Activated naive CD8-positive, alpha-beta T cell treated with anti-CD3 and anti-CD28 coated beads, Interleukin-2, amount 10 ng/mL, durations not matched to agents 7 days and 5 days (primary cell): Measurements from ENCODE around the gene SLC18A3. TPM values are rescaled to one million over a fixed set of nuclear protein-coding genes. Genes with fewer than 3 reads are reported as not detected.

ENCODE experiments used
- ATAC-seq: fragments of 150-1000 bp; cut with Tn5 transposase; one replicate; pipeline ENCODE4 v1.10.0; 2021; ENCODE audit warnings: low read depth, moderate library complexity
- POLR2A ChIA-PET: fragments of 350-600 bp; sonication (Branson Sonifier 250); formaldehyde crosslinking; loops from one replicate; lab custom pipeline; 2021; ENCODE audit warnings: antibody characterized with exemption; lab: Charles Lee
- DNase-seq: peaks from one replicate; pipeline ENCODE4 v3.0.0; 2021
- H3K27ac Mint-ChIP-seq: one replicate; pipeline ENCODE4 v1.8.0; 2022; ENCODE audit warnings: mild to moderate bottlenecking, mixed read lengths
- H3K27me3 Mint-ChIP-seq: one replicate; pipeline ENCODE4 v1.8.0; 2022; ENCODE audit warnings: mild to moderate bottlenecking, moderate library complexity, mixed read lengths
- H3K36me3 Mint-ChIP-seq: one replicate; pipeline ENCODE4 v1.8.0; 2021; ENCODE audit warnings: mild to moderate bottlenecking, mixed read lengths
- H3K4me1 Mint-ChIP-seq: one replicate; pipeline ENCODE4 v1.8.0; 2021; ENCODE audit warnings: mixed read lengths
- H3K4me3 Mint-ChIP-seq: one replicate; pipeline ENCODE4 v1.8.0; 2022; ENCODE audit warnings: mild to moderate bottlenecking, moderate library complexity, mixed read lengths
- H3K9me3 Mint-ChIP-seq: one replicate; pipeline ENCODE4 v1.8.0; 2021; ENCODE audit warnings: mixed read lengths
- total RNA-seq, 2 experiments: library from RNA; stranded (reverse); gene quantifications; one replicate each; pipeline ENCODE4 v1.2.3, GENCODE V29; 2021

The SLC18A3 gene
- total RNA-seq, 2 experiments from 2014 or later = not detected

DNA sequence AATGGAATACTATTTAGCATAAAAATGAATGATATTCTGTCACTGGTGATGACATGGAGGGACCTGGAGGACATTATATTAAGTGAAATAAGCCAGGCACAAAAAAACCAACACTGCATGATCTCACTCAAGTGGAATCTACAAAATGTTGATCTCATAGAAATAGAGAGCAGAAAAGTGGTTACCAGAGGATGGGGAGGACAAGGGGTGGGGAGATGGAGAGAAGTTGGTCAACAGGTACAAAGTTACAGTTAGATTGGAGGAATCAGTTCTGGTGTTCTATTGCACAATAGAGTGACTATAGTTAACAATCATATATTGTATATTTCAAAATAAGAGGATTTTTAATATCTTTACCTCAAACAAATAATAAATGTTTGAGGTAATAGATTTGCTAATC, 24.7 kb upstream of the SLC18A3 start:
- ATAC-seq = no peak
- Mint-ChIP-seq H3K4me1 (peaks cover 4% of the 10 kb centered on the region), H3K27ac (no peak overlapping the region), H3K36me3 (no peaks in the 10 kb centered on the region), H3K9me3 (peaks cover 5% of the 10 kb centered on the region), H3K27me3 (peaks cover 24% of the 10 kb centered on the region), H3K4me3 (no peak overlapping the region)
- DNase-seq = no peak
- POLR2A ChIA-PET = no interaction called here

DNA sequence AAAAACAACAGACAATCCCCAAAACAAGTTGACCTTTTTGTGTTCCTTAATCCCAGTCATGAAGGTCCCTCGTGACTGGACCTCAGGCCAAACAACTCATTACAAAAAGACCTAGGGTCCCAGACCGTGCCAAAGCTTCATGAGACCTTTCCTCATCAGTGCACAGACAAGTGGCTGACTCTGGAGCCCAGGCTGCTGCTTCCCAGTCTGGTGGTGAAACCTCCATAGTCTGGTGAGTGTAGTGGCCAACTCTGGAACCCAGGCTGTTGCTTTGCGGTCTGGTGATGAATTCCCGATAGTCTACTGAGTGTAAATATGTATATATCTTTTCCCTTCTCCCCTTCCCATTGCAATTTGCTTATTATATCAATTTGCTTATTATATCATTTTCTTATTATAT, 22.1 kb upstream of the SLC18A3 start:
- Mint-ChIP-seq H3K4me3 (no peak overlapping the region), H3K9me3 (peaks cover 5% of the 10 kb centered on the region), H3K36me3 (no peaks in the 10 kb centered on the region), H3K4me1 (no peaks in the 10 kb centered on the region), H3K27ac (no peak overlapping the region), H3K27me3 (peaks cover 31% of the 10 kb centered on the region)
- POLR2A ChIA-PET = no interaction called here
- no peak for ATAC-seq
- no peak for DNase-seq

DNA sequence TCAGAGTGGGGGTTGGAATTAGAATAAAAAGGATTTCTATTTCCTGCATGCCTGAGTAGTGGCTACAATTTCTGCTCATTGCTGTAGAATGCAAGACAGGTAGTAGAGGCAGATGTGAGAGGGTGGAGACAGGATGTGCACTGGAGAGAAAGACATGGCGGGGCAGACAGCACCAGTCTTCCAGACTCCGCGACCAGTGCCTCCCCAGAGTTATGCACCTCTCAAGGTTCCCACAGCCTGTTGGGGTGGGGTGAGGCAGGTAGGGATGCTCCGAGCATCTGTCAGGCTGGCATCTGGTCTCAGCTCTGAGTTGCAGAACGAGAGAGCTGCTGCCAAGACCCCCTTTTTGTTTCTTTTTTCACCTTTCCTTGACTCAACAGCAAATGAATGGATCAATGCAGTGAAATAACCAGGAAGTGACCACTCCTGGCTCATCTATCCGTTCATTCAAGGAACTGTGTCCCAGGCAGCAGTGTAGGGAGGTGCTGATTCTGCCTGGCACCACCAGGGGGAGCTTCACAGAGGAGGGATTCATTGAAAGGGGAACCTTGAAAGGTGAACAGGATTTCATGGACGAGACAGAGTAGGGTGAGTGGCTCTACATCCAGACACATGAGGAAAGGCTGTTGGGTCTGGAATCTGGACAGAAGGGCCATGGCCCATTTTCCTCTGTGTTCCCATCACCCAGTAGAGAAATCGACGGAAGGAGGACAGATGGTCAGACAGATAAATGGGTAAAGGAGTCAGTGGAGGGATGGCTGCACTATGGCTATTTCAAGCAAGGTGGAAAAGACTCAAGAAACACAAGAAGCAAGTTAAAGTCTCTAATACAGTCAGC, 17.2 kb upstream of the SLC18A3 start:
- POLR2A ChIA-PET = interaction anchor here (0.5 kb wide), 1 partner anchor 189 kb away, joined by 3 read pairs; no protein-coding TSS in a partner anchor
- DNase-seq (peak; percentile 59), ATAC-seq (peak; percentile 61)
- Mint-ChIP-seq H3K9me3 (peaks cover 5% of the 10 kb centered on the region), H3K27ac (no peak overlapping the region), H3K36me3 (no peaks in the 10 kb centered on the region), H3K4me3 (no peak overlapping the region), H3K4me1 (peaks cover 3% of the 10 kb centered on the region), H3K27me3 (peaks cover 21% of the 10 kb centered on the region)

DNA sequence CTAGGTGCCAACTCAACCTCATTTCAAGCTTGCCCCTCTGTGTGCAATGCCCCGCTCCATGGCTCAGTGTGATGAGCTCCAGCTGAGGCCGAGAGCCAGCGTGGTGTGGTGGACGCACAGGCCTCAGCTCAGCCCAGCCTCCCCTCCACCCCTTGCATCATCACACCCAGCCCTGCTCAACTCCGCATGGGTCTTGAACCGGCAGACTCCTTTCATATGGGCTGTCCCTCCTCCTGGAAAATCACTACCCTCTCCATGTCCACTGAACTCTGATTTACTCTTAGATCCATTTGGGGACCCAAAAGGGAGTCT, 16.6 kb upstream of the SLC18A3 start:
- ATAC-seq (no peak), DNase-seq (no peak)
- H3K27me3 Mint-ChIP-seq = peaks cover 21% of the 10 kb centered on the region
- H3K27ac Mint-ChIP-seq = no peak overlapping the region
- peaks cover 3% of the 10 kb centered on the region for H3K4me1 Mint-ChIP-seq
- POLR2A ChIA-PET = interaction anchor here (0.5 kb wide), 1 partner anchor 189 kb away, joined by 3 read pairs; no protein-coding TSS in a partner anchor
- no peak overlapping the region for H3K4me3 Mint-ChIP-seq
- H3K36me3 Mint-ChIP-seq = no peaks in the 10 kb centered on the region
- H3K9me3 Mint-ChIP-seq = peaks cover 2% of the 10 kb centered on the region

DNA sequence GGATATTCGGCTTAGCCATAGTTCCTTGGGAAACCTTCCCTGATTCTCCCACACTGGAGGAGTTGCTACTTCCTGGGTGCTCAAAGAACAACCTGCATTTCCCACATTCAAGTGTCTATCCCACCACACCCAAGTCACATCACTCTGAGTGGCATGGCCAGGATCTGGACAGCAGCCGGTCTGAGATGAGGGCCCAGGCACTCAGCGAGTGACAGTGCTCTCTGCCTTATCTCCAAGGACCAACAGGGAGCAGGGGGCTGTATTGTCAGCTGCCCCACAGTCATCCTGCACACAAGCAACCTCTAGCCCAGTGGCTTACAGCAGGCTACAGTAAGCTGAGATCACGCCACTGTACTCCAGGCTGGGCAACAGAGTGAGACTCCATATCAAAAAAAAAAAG, 16.1 kb upstream of the SLC18A3 start:
- no peak overlapping the region for H3K27ac Mint-ChIP-seq
- H3K27me3 Mint-ChIP-seq = peaks cover 21% of the 10 kb centered on the region
- H3K4me1 Mint-ChIP-seq = peaks cover 3% of the 10 kb centered on the region
- H3K9me3 Mint-ChIP-seq = peaks cover 2% of the 10 kb centered on the region
- ATAC-seq (no peak), DNase-seq (no peak)
- no peaks in the 10 kb centered on the region for H3K36me3 Mint-ChIP-seq
- no peak overlapping the region for H3K4me3 Mint-ChIP-seq
- POLR2A ChIA-PET = no interaction called here

DNA sequence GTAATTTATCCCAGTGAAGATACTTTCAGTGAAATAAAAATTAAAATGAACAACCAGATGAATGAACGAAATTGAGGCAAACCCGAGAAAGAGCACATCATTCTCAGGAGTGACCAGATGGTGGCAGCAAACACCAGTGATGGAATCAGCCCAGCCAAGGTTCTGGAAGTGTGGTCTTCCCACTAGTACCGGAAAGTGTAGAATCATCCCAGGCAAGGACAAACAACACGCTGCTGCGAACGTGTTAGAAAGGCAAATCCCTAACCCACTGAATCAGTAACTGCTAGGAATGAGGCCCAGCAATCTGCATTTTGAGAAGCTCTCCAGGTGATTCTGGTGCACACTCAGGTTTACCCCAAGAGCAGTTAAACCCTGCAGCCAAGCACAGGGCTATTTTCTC, 15.5 kb upstream of the SLC18A3 start:
- H3K27me3 Mint-ChIP-seq = peaks cover 21% of the 10 kb centered on the region
- no peak overlapping the region for H3K27ac Mint-ChIP-seq
- POLR2A ChIA-PET = no interaction called here
- H3K36me3 Mint-ChIP-seq = no peaks in the 10 kb centered on the region
- H3K9me3 Mint-ChIP-seq = no peaks in the 10 kb centered on the region
- H3K4me3 Mint-ChIP-seq = no peak overlapping the region
- no peak for ATAC-seq
- peaks cover 3% of the 10 kb centered on the region for H3K4me1 Mint-ChIP-seq
- no peak for DNase-seq

DNA sequence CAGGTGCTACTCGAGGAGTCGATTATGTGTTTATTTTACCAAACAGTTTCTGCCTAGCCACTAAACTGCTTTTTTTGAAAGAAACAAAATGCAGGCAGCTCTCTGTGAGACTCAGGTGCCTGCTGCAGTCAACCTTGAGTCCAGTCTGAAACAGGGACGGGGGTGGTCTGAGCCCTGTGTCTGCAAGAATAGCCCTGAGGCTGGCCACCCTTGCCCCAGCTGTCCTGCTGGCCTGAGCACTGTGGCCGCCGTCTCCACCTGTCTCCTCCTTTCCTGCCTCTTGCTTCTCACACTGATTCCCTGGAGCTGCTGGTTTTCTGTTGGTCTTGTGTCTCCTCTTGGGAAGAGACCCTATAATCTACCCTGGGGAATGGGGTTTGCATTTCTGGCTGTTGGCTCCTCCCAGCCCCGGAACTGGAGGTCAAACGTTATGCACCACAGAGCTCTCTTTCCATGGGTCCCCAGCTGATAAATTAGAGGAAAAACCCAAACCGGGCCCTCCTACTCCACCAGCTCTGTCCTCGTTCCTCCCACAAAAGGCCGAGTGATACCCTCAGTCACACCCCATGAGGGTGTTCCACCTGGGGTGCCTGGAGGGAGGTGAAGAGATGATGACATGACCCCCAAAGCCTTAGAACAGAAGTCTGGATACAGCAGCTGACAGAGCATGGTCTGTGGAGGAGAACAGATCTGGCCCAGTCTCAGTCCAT, 15.0 kb upstream of the SLC18A3 start:
- H3K36me3 Mint-ChIP-seq = no peaks in the 10 kb centered on the region
- H3K4me1 Mint-ChIP-seq = peaks cover 3% of the 10 kb centered on the region
- peaks cover 21% of the 10 kb centered on the region for H3K27me3 Mint-ChIP-seq
- H3K27ac Mint-ChIP-seq = no peak overlapping the region
- no peak overlapping the region for H3K4me3 Mint-ChIP-seq
- ATAC-seq (no peak), DNase-seq (no peak)
- no peaks in the 10 kb centered on the region for H3K9me3 Mint-ChIP-seq
- POLR2A ChIA-PET = no interaction called here

DNA sequence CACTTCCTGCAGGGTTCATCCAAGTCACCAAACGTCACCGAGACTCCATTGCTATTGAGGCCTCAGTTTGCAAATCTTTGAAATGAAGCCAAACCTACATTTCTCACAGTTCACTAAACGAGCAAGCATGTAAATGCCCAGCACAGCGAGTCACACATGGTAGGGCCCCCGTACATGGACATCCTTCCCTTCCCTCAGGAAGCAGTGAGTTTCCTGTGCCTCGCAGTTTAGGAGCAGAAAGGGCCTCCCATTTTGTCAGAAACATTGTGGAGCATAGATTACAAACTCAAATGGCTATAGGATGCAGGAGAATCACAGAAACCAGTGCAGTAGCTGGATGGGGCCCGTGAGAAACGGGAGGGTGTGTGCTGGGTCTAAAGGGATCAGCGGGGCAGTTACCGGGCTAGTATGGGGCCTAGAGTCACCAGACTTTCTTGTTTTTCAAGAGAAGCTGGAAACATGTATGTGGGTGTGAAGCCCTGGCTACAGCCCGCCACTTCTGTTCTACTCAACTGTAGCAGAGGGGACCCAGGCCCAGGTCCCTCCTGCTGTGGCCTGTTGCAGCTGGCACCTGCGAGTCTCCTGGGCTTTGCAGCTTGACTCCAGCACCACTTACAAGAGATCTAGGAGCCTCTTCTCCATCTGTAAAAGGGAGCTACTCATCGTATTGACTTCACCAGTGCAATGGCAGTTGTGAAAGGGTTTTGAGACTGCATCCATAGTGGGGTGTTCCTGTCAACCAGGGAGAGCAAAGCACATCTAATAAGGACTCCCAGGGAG, 14.2 kb upstream of the SLC18A3 start:
- no peak for ATAC-seq
- peaks cover 3% of the 10 kb centered on the region for H3K4me1 Mint-ChIP-seq
- H3K36me3 Mint-ChIP-seq = no peaks in the 10 kb centered on the region
- H3K9me3 Mint-ChIP-seq = no peaks in the 10 kb centered on the region
- H3K4me3 Mint-ChIP-seq = no peak overlapping the region
- POLR2A ChIA-PET = no interaction called here
- no peak overlapping the region for H3K27ac Mint-ChIP-seq
- DNase-seq = no peak
- H3K27me3 Mint-ChIP-seq = peaks cover 21% of the 10 kb centered on the region

DNA sequence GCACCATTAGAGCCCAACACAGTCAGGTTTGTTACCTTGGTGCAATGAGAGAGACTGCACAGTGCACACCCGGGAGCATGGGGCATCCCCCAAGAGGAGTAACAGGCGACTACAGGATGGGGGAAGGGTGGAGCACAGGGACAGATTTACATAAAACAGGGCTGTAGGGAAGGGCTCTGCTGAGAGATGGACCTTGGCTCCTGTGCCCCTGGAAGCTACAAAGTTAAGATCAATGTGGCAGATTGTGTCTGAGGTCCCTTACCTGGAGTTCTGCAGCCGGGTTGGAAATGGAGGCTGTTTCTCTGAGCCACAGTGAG, 13.7 kb upstream of the SLC18A3 start:
- Mint-ChIP-seq H3K36me3 (no peaks in the 10 kb centered on the region), H3K27ac (no peak overlapping the region), H3K27me3 (peaks cover 20% of the 10 kb centered on the region), H3K4me1 (peaks cover 3% of the 10 kb centered on the region), H3K9me3 (no peaks in the 10 kb centered on the region), H3K4me3 (no peak overlapping the region)
- no peak for ATAC-seq
- POLR2A ChIA-PET = no interaction called here
- DNase-seq = no peak

DNA sequence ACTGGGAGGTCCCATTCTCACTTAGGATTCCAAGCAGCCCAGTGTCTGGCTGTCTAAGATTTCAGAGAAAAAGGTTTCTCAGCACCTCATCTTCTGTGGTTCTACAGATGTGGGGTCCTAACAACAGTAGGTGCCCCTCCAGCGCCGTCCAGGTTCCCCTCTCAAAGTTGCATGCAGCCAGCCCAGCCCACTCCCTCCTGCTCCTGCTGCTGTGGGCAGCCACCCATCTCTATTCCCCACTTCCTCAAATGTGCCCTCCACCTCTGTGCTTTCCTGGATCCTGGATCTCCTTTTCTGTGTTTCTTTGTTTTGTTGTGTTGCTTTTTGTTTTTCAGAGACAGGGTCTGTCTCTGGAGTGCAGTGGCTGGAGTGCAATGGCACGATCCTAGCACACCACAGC, 13.3 kb upstream of the SLC18A3 start:
- POLR2A ChIA-PET = no interaction called here
- H3K36me3 Mint-ChIP-seq = no peaks in the 10 kb centered on the region
- H3K4me3 Mint-ChIP-seq = no peak overlapping the region
- H3K27me3 Mint-ChIP-seq = peaks cover 16% of the 10 kb centered on the region
- H3K4me1 Mint-ChIP-seq = peaks cover 3% of the 10 kb centered on the region
- ATAC-seq = no peak
- no peak overlapping the region for H3K27ac Mint-ChIP-seq
- DNase-seq = no peak
- H3K9me3 Mint-ChIP-seq = no peaks in the 10 kb centered on the region

DNA sequence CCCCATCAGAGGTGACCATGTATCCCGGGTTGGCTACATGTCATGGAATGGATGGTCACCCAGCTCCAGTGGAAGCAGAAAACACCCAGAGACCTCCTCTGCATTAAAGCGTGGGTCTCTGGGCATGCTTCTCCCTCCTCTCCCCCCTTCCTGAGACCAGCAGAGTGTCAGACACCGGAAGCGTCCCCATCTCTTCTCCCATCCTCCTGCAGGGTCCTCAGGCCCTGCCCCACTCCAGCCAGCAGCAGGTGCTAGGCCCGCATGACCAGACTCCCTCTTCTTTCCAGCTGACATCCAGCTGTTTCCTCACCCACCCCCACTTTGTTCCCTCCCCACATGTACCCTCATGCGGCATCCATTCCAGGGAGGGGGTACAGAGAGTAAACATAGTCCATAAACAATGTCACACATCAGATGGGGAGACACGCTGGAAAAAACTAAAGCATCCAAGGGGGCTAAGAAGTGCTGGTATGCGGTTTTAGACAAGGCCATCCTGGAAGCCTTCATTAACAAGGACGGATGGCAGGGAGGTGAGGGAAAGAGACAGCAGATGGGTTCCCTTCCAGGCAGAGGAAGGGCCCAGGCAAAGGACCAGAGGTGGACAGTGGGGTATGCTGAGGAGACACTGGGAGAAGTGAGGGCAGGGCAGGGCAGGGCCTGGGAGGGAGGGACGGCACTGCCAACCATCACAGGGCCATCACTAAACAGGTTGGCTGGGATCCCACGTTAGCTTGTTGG, 12.5 kb upstream of the SLC18A3 start:
- H3K4me3 Mint-ChIP-seq = no peak overlapping the region
- peaks cover 3% of the 10 kb centered on the region for H3K4me1 Mint-ChIP-seq
- DNase-seq (no peak), ATAC-seq (no peak)
- H3K36me3 Mint-ChIP-seq = no peaks in the 10 kb centered on the region
- H3K27ac Mint-ChIP-seq = no peak overlapping the region
- H3K27me3 Mint-ChIP-seq = peaks cover 15% of the 10 kb centered on the region
- H3K9me3 Mint-ChIP-seq = no peaks in the 10 kb centered on the region
- POLR2A ChIA-PET = no interaction called here

DNA sequence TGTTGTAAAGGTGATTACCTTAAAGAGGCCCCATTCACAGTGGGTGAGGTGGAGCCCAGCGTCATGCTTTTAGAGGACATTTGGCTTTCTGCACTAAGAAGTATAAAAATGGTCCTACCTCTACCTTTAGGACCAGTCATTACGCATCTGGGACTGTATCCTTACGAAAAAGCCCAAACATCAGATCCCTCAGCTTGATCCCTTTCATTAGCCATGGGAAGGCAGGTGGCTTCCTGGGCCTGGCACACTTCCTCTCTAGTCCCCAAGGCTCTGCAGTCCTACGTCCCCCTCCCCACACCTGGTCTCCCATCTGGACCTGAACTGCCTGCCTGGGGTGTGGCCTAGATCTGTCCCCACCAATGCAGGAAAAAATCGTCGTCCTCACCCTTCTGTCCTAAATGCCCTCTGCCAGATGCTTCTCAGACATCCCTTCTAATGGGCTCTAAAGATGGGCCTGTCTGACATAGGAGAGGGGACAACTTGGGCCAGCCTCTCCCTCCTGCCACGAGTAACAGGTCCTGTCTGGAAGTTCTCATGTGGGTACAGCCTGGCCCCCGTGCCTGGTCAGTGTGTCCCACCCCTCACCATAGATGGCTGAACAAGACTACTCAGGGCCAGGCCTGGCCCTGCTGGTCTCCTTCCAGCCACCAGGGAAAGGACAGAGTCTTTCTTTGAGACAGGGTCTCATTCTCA, 11.8 kb upstream of the SLC18A3 start:
- DNase-seq (no peak), ATAC-seq (no peak)
- no peak overlapping the region for H3K4me3 Mint-ChIP-seq
- H3K36me3 Mint-ChIP-seq = no peaks in the 10 kb centered on the region
- POLR2A ChIA-PET = no interaction called here
- H3K9me3 Mint-ChIP-seq = no peaks in the 10 kb centered on the region
- H3K4me1 Mint-ChIP-seq = no peaks in the 10 kb centered on the region
- H3K27ac Mint-ChIP-seq = no peak overlapping the region
- peaks cover 17% of the 10 kb centered on the region for H3K27me3 Mint-ChIP-seq

DNA sequence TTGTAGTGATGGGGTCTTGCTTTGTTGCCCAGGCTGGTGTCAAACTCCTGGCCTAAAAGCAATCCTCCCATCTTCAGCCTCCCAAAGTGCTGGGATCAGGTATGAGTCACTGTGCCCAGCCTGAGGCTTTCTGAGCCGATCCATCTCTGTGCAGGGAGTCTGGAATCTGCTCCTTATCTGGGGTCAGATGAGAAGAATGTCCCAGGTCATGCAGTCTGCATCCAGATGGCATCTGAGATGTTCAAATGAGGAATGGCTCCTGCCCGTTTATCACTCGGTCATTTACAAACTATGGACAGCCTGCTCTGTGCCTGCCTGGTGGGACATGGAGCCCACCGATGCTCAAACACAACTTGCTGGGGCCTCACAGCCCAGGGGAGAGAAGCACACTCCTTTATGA, 11.1 kb upstream of the SLC18A3 start:
- POLR2A ChIA-PET = no interaction called here
- no peaks in the 10 kb centered on the region for H3K9me3 Mint-ChIP-seq
- DNase-seq = no peak
- no peaks in the 10 kb centered on the region for H3K36me3 Mint-ChIP-seq
- no peak for ATAC-seq
- no peak overlapping the region for H3K4me3 Mint-ChIP-seq
- no peak overlapping the region for H3K27ac Mint-ChIP-seq
- H3K4me1 Mint-ChIP-seq = no peaks in the 10 kb centered on the region
- peaks cover 23% of the 10 kb centered on the region for H3K27me3 Mint-ChIP-seq
